Subcutaneous adipose tissue (tissue), 4 donors: ENCODE measurements around the gene MAP6. TPM values are rescaled to one million over a fixed set of nuclear protein-coding genes. Genes with fewer than 3 reads are reported as not detected.

Experiments used
- CTCF ChIP-seq: fragments of 450-650 bp; IDR thresholded peaks from one replicate; pipeline ENCODE4 v1.5.1; 2016; ENCODE audit warnings: low read depth, mild to moderate bottlenecking, control low read depth, antibody characterized with exemption, moderate library complexity
- total RNA-seq, 4 donors: library from RNA; depleted of rRNA; stranded (reverse); fragments of >200 nt; gene quantifications; one replicate each; pipeline ENCODE4 v1.1.0, GENCODE V29; 2016

Gene MAP6
- total RNA-seq, 4 donors from 2014 or later = 2.0 to 5.1 (median 4.0) TPM

GRCh38 chr11:75582506-75582894 lies 86.3 kb downstream of the MAP6 start:
- TF ChIP-seq CTCF = no peak

- no peak for TF ChIP-seq CTCF
Observed at GRCh38 chr11:75579841-75580240, 89.0 kb downstream of the MAP6 start.

GRCh38 chr11:75578977-75579376 lies 89.9 kb downstream of the MAP6 start:
- TF ChIP-seq CTCF = no peak

DNA sequence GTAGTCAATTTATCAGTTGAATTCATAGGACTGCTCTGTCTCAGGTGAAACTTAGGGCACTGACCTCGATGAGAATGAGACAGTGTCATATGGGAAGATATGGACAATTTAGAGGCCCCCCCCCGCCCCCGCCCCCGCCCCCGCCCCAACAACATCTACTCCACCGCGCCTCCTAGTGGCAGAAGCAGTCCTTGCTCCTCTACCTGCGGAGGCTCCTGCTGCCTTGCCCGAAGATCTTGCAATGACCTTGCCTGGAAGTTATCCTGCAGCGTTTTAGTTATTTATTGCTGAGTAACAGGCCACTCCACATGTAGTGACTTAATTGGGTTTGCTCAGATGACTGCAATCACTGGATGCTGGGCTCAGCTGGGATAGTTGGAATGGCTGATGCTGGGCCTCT lies 91.6 kb downstream of the MAP6 start:
- TF ChIP-seq CTCF = no peak

DNA sequence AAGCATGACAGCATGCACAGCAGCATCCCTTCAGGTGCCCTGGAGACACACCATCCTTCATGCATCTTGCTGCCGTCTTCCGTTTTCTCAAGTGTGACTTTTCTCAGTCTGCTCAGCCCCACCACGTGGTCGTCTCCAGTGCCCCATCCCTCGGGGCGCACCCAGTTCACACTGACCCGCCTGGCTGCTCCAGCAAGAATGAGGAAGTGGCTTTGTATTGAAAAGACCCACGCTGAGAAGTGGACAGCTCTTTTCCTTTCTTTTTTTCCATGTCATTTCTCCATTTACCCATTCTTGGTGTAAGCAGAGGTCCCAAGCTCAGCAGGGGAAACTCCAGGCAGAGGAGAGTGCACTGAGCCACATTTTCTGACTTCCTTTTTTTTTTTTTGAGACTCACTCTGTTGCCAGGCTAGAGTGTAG lies 92.3 kb downstream of the MAP6 start:
- TF ChIP-seq CTCF = no peak

- TF ChIP-seq CTCF = no peak
Observed at GRCh38 chr11:75576017-75576416, 92.8 kb downstream of the MAP6 start.

GRCh38 chr11:75574698-75575602 lies 93.9 kb downstream of the MAP6 start:
- no peak for TF ChIP-seq CTCF
